ENCODE data around the gene PRDM1. TPM values are rescaled to one million over a fixed set of nuclear protein-coding genes. Genes with fewer than 3 reads are reported as not detected.

The PRDM1 gene
- polyA plus RNA-seq, 1 experiment, result 4.6 TPM

DNA sequence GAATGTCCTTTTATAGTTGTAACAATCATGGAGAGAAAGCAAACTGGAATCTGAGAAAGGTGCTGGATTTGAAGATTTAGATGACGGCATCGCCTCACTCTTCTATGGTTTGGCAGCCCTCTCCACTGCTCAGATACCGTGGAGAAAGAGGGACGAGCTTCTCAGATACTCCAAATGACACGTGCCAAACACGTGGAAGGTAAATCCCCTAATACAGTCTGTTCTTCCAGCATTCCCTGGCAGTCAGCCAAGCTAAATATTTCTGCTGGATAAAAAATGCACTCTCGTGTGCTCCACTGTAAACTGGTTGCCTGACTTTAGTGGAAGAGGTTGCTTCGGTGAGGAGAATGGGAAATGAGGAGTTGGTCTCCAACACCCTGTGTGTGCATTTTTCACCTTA is 16.7 kb upstream of the PRDM1 start:
- Histone ChIP-seq H3K27me3 (ENCODE audit: control insufficient read depth, insufficient read depth, low read length) (no peaks in the 10 kb centered on the region), H3K36me3 (ENCODE audit: control insufficient read depth, insufficient read depth, low read length) (no peaks in the 10 kb centered on the region), H3K4me3 (ENCODE audit: low read depth, low read length) (no peak overlapping the region)
- POLR2A ChIA-PET, result no interaction called here
- CTCF ChIA-PET, result no interaction called here
- no peak for DNase-seq (ENCODE audit: low read depth)
- TF ChIP-seq, protein P1, sequence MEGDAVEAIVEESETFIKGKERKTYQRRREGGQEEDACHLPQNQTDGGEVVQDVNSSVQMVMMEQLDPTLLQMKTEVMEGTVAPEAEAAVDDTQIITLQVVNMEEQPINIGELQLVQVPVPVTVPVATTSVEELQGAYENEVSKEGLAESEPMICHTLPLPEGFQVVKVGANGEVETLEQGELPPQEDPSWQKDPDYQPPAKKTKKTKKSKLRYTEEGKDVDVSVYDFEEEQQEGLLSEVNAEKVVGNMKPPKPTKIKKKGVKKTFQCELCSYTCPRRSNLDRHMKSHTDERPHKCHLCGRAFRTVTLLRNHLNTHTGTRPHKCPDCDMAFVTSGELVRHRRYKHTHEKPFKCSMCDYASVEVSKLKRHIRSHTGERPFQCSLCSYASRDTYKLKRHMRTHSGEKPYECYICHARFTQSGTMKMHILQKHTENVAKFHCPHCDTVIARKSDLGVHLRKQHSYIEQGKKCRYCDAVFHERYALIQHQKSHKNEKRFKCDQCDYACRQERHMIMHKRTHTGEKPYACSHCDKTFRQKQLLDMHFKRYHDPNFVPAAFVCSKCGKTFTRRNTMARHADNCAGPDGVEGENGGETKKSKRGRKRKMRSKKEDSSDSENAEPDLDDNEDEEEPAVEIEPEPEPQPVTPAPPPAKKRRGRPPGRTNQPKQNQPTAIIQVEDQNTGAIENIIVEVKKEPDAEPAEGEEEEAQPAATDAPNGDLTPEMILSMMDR (IDR thresholded peaks at IDR 0.05; ENCODE audit: insufficient read depth, low read depth, low read length), result no peak

DNA sequence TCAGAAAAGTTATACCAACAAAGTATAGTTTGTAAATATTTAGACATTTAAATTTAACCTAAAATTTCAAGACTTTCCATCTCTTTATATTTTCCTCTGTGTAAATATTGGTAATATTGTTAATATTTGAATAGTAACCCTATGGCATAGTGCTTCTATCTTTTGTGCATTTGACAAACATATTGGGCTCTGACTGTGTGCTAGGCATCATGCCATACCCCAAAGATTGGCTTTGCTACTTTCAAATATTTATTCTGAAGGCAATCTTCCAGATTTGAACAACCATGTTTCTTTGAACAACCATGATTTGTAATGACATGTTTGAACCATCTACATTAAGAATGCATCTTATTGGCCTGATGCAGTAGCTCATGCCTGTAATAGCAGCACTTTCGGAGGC is 15.5 kb upstream of the PRDM1 start:
- no peak overlapping the region for H3K4me3 ChIP-seq (ENCODE audit: low read depth, low read length)
- H3K36me3 ChIP-seq (ENCODE audit: control insufficient read depth, insufficient read depth, low read length), result no peaks in the 10 kb centered on the region
- POLR2A ChIA-PET, result no interaction called here
- H3K27me3 ChIP-seq (ENCODE audit: control insufficient read depth, insufficient read depth, low read length), result no peaks in the 10 kb centered on the region
- no peak for DNase-seq (ENCODE audit: low read depth)
- TF ChIP-seq, protein P1 (IDR thresholded peaks at IDR 0.05; ENCODE audit: insufficient read depth, low read depth, low read length), result no peak
- CTCF ChIA-PET, result no interaction called here

- DNase-seq (ENCODE audit: low read depth), result no peak
These were observed 13.5 kb upstream of the PRDM1 start for GRCh38 chr6:106072501-106073090.

GRCh38 chr6:106074146-106074545 is 12.0 kb upstream of the PRDM1 start:
- no peaks in the 10 kb centered on the region for H3K36me3 ChIP-seq (ENCODE audit: control insufficient read depth, insufficient read depth, low read length)
- CTCF ChIA-PET, result interaction anchor here (0.6 kb wide), 1 partner anchor 12 kb away, joined by 3 read pairs; the partner anchor contains the start of gene PRDM1
- TF ChIP-seq, protein P1 (IDR thresholded peaks at IDR 0.05; ENCODE audit: insufficient read depth, low read depth, low read length), result no peak
- POLR2A ChIA-PET, result no interaction called here
- no peak overlapping the region for H3K4me3 ChIP-seq (ENCODE audit: low read depth, low read length)
- no peaks in the 10 kb centered on the region for H3K27me3 ChIP-seq (ENCODE audit: control insufficient read depth, insufficient read depth, low read length)
- DNase-seq (ENCODE audit: low read depth), result no peak

More at GRCh38 chr6:106072501-106073090, 13.5 kb upstream of the PRDM1 start:
- Histone ChIP-seq H3K36me3 (ENCODE audit: control insufficient read depth, insufficient read depth, low read length) (no peaks in the 10 kb centered on the region), H3K27me3 (ENCODE audit: control insufficient read depth, insufficient read depth, low read length) (no peaks in the 10 kb centered on the region), H3K4me3 (ENCODE audit: low read depth, low read length) (no peak overlapping the region)
- CTCF ChIA-PET, result no interaction called here
- TF ChIP-seq, protein P1 (IDR thresholded peaks at IDR 0.05; ENCODE audit: insufficient read depth, low read depth, low read length), result no peak
- POLR2A ChIA-PET, result no interaction called here

- POLR2A ChIA-PET, result no interaction called here
- TF ChIP-seq, protein P1 (IDR thresholded peaks at IDR 0.05; ENCODE audit: insufficient read depth, low read depth, low read length), result no peak
- H3K4me3 ChIP-seq (ENCODE audit: low read depth, low read length), result no peak overlapping the region
- no peaks in the 10 kb centered on the region for H3K36me3 ChIP-seq (ENCODE audit: control insufficient read depth, insufficient read depth, low read length)
- CTCF ChIA-PET, result interaction anchor here (0.6 kb wide), 1 partner anchor 78 kb away, joined by 3 read pairs; no protein-coding TSS in a partner anchor
- DNase-seq (ENCODE audit: low read depth), result no peak
- H3K27me3 ChIP-seq (ENCODE audit: control insufficient read depth, insufficient read depth, low read length), result no peaks in the 10 kb centered on the region
These were observed 10.0 kb upstream of the PRDM1 start for GRCh38 chr6:106076139-106076538.

Measured in BJ (cell line).